ENCODE measurements around the gene GMIP. TPM values are rescaled to one million over a fixed set of nuclear protein-coding genes. Genes with fewer than 3 reads are reported as not detected.
"Not testable (repeated sequence)": the region's sequence is repeated elsewhere in the genome, so short reads cannot be mapped to it uniquely, and the experiment has no call there.

The GMIP gene
- total RNA-seq, 1 donor from 2014 or later = 17.0 TPM

- no peak overlapping the region for H3K4me3 ChIP-seq (ENCODE audit: low read depth, low read length)
- no peak for TF ChIP-seq CTCF (conservative IDR thresholded peaks at IDR 0.05; ENCODE audit: low read depth, low read length)
- no peak for DNase-seq (ENCODE audit: low read depth)
These were observed 34.1 kb upstream of the GMIP start for GRCh38 chr19:19677579-19677978.

- DNase-seq (ENCODE audit: low read depth) = no peak
- TF ChIP-seq CTCF (conservative IDR thresholded peaks at IDR 0.05; ENCODE audit: low read depth, low read length) = no peak
- H3K4me3 ChIP-seq (ENCODE audit: low read depth, low read length) = no peak overlapping the region
These were observed 30.9 kb upstream of the GMIP start for GRCh38 chr19:19674315-19674714.

- no peak overlapping the region for H3K4me3 ChIP-seq (ENCODE audit: low read depth, low read length)
- TF ChIP-seq CTCF (conservative IDR thresholded peaks at IDR 0.05; ENCODE audit: low read depth, low read length) = no peak
- DNase-seq (ENCODE audit: low read depth) = no peak
These were observed 29.4 kb upstream of the GMIP start for GRCh38 chr19:19672816-19673215.

GRCh38 chr19:19670070-19670551 lies 26.7 kb upstream of the GMIP start:
- no peak for TF ChIP-seq CTCF (conservative IDR thresholded peaks at IDR 0.05; ENCODE audit: low read depth, low read length)
- DNase-seq (ENCODE audit: low read depth) = no peak
- H3K4me3 ChIP-seq (ENCODE audit: low read depth, low read length) = peak overlapping the region; percentile 97

- peak within 1 kb of the TSS; percentile 97 for H3K4me3 ChIP-seq (ENCODE audit: low read depth, low read length)
- no peak for TF ChIP-seq CTCF (conservative IDR thresholded peaks at IDR 0.05; ENCODE audit: low read depth, low read length)
- peak; percentile 35 for DNase-seq (ENCODE audit: low read depth)
These were observed 25.0 kb upstream of the GMIP start, which contains the start of gene ZNF101 for GRCh38 chr19:19668230-19669012. Gene ZNF101, plus strand, starts transcription at chr19:19668839. Its CDS starts 125 bp downstream, at chr19:19668964.

- DNase-seq (ENCODE audit: low read depth); H3K4me3 ChIP-seq (ENCODE audit: low read depth, low read length): not testable (repeated sequence)
These were observed 22.0 kb upstream of the GMIP start for GRCh38 chr19:19665420-19665948.

GRCh38 chr19:19663256-19664120 lies 20.0 kb upstream of the GMIP start, which contains the start of gene ATP13A1:
Gene ATP13A1, minus strand, starts transcription at chr19:19663676. Its CDS starts 10 bp downstream, at chr19:19663666.
- no peak for TF ChIP-seq CTCF (conservative IDR thresholded peaks at IDR 0.05; ENCODE audit: low read depth, low read length)
- DNase-seq (ENCODE audit: low read depth) = peak; percentile 61
- peak within 1 kb of the TSS; percentile 95 for H3K4me3 ChIP-seq (ENCODE audit: low read depth, low read length)
